SW480 (cell line): ENCODE measurements around the gene ABCF1.

Experiments used
- DNase-seq: peaks from one replicate; pipeline ENCODE4 v3.0.0-alpha.2; 2016; ENCODE audit warnings: low spot score

Gene ABCF1

DNA sequence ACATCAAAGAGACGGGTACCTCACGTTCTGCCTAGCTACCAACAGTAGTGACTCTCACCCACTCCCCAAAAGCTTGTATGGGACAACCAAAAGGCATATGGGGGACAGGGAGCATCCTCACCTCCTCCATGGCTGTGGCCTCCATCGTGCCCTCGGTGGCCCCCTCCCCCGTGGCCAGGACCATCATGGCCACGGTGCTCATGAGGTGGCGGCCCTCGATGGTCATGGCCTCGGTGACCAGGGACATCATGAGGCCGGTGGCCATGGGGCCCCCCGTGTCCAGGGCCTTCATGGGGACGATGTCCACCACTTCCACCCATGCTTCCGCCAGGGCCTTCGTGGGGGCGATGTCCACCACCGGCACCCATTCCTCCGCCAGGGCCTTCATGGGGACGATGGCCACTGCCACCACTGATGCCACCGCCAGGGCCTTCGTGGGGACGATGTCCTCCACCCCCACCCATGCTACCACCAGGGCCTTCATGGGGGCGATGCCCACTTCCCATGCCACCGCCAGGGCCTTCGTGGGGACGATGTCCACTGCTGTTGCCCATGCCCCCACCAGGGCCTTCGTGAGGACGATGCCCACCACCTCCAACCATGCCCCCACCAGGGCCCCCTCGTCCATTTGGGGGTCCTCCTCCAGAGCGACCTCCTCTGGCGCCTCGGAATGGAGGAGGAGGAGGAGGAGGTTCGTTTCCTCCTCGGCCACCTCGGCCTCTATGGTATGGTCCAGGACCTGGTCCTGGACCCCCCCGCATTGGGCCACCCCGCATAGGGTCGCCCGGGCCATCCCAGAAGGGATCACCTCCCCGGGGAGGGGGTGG lies 30.8 kb downstream of the ABCF1 start:
- DNase-seq, result no peak

GRCh38 chr6:30603961-30604360 lies 32.7 kb downstream of the ABCF1 start:
- DNase-seq, result no peak

DNA sequence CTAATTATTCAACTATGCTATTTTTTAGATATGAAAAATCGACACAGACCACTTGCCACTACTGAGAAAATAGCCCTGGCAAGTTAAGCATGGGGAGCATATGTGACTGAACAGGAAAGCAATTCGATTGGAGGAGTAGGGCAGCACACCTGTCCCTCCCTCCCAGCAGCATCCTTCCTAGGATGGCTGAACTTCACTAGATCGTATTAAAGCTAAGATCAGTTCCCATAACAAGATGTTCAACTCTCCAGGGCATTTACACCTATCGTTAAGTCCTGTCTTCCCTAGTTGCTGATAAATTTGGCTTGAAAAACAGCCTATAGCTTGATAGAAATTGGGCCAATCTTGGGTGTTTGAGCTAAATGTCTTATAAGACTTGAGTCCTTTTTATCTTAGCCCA lies 38.8 kb downstream of the ABCF1 start:
- DNase-seq, result no peak

DNA sequence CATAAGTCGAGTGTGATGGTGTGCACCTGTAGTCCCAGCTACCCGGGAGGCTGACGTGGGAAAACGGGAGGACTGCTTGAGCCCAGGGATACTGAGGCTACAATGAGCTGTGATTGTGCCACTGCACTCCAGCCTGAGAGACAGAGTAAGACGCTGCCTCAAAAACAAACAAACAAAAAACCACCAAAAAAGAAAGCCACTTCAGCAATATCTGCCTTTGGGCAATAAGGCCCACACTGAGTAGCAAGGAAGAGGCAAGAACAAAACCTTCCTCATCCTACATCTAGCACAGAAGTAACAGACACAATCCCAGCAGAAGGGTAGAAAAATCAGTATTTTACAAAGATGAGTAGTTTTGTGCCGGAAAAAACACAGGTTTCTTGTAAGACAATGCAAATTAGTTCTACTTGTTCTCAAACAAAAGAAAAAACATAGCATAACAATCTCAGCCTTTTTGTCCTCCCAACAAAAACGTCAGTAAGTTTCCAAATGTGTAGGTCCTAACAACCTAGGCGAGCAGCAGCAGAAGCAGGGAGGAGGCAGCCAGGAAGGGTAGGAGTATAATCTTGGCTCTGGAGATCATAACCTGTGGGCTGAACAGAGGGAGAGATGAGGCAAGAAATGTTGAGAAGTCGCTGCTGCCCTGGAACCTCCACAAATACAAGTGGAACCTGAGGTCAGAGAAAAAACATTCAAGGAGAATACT lies 40.1 kb downstream of the ABCF1 start:
- no peak for DNase-seq

GRCh38 chr6:30611856-30612194 lies 40.6 kb downstream of the ABCF1 start:
- no peak for DNase-seq

- DNase-seq, result no peak
These were observed 41.0 kb downstream of the ABCF1 start for GRCh38 chr6:30612213-30612612.

- DNase-seq, result no peak
These were observed 41.5 kb downstream of the ABCF1 start for GRCh38 chr6:30612687-30613248.

DNA sequence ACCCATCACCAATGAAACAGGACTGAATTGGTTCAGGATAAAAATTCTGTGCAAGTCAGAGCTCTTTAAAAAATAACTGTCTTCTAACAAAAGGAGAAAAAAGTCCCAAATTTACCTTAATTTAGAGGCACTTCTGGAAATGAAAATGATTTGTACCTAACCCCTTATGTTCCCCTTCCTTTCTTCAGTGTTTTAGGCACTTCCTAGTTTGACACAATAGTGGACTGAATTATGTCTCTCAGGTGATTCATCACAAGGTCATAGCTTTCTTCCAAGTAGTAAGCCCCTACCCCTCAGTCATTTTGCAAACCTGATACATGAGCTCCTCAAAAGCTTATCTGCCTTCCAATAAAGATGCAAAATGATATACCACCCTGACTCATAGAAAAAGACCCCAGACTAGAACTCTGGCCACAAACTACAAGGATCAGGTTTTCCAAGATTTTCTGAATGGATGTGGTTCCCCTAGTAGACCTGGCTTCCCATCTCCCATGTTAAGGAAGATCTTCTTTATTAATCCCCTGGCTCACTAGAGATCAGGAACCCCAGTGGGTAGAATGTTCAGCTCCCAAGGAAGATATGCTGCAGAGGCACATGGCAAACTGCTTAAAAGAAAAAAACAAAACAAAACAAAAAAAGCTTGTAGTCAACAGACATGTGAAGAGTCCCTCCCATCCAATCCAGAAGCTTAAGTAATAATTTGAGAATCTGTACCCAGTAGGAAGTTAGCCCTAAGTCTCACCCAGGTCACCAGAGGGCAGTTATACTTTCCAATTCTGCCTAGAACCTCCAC lies 42.2 kb downstream of the ABCF1 start:
- DNase-seq, result no peak

- DNase-seq, result no peak
These were observed 43.0 kb downstream of the ABCF1 start for GRCh38 chr6:30614044-30614842.

DNA sequence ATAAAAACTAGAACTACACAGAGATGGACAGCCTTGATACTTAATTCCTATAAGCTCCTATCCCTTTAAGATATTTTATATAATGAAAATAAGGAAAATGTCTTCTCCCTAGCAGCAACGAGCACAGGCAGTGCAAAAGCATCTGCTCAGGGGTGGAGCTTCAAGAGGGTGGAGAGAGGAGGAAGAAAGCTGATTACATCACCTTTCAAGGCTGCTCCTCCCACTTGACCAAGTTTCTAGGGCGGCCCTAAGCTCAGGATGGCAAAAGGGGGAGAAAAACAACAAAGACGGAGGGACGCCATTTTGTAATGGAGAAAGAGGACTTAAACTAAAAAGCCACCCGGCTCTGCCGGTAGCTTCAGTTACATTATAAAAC lies 43.6 kb downstream of the ABCF1 start:
- DNase-seq, result peak; percentile 96

DNA sequence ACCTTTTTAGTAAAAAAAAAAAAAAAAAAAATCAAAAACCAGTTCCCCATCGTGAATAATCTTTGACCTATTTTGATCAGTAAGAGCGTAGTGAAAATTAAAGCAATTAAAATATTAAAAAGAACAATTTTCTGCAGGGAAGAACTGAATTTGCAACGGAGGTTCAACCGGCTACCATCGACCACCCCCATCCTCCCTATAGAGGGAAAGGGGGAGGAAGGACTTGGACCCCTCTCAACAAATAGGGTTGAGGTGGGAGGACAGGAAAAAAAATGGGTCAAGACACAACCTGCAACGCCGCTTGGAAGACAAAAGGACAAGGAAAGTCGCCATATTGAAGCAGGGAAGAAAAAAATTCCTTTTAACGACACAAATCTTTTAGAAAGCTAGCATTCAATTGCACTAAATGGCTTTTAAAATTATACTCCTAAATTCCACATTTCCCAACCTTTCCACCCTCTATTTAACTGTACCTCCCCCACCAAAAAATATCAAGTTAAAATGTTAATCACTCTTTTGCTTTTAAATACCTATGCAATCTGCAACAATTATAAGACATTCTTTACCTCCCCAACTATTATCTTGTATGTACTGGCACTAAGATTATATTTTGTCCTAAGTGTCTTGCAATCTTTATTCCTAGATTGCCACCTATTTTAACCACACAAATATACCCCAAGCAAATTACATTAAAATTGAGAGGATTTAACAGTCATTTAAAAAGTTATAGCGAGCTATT lies 44.1 kb downstream of the ABCF1 start:
- DNase-seq, result peak; percentile 58

GRCh38 chr6:30615958-30616810 lies 44.9 kb downstream of the ABCF1 start:
- peak; percentile 50 for DNase-seq

DNA sequence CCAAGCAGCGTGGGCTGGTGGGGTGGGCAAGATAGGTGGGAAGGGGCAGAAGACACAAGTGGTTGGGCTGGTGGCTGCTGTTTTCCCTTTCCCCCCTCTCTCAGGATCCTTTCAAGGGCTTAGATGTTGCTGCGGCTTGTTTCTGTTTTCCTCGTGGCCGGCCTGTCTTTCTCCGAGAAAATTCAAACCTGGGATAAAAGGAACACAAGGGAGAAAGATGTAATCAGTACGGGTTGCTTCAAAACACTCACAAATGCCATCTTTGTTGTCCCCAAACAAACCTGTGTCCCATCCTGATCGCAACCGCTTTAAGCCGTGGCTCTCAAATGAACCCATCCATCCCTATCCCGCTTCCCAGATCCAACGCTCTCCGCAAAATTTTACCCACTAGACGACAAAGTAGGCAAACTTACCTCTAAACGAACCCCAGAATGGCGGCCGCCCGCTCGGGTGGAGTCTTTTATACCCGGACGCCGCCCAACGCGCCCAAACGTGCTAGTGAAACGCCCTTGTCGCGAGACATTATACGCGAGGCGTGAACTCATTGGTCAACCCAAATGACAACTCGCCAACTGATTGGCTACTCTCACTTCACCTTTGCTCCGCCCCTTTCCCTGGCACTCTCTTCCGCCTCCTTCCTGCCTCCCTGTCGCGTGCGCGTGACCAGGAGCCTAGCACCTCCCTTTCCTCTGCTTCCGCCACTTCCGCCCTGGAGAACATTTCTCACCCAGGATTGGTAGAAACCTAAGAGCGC lies 45.7 kb downstream of the ABCF1 start, which contains the start of gene PPP1R10:
TSS of gene PPP1R10 (minus strand) at position 433 of the 754 bp plus-strand sequence. CDS start 7,299 bp downstream, outside the sequence.
- peak; percentile 99 for DNase-seq

DNA sequence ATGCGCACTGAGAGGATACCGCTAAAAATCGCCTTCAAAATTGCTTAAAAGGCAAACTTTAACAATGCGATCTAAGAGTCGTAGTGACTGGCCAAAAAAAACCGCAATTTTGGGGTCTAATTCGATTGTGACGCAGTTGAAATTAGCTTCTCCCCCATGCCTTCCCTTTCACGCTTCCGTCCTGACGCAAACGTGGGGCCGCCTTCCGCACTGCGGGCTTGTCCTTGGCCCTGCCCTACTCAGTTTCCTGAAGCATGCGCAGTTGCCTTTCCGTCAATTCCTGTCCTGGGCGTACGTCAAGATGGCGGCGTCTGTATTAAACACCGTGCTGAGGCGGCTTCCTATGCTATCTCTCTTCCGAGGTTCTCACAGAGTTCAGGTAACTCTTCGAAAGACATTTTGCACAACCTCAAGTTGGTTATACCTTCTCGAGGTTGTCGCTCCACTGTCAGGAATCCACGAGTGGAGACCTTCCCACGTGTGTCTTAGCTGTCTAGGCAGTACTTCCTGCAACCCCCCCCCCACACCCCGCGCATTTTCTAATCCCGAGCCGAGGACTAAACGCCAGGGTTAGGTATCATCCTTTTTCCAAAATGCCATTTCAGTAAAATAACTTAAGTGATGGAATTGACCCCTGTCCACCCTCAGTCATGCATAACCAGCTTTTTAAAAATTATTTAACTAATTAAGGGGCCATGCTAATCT lies 46.5 kb downstream of the ABCF1 start, which contains the start of gene MRPS18B:
TSS of gene MRPS18B (plus strand) at position 276 of the 705 bp plus-strand sequence. CDS start at position 302, 26 bp downstream.
- DNase-seq, result peak; percentile 95

DNA sequence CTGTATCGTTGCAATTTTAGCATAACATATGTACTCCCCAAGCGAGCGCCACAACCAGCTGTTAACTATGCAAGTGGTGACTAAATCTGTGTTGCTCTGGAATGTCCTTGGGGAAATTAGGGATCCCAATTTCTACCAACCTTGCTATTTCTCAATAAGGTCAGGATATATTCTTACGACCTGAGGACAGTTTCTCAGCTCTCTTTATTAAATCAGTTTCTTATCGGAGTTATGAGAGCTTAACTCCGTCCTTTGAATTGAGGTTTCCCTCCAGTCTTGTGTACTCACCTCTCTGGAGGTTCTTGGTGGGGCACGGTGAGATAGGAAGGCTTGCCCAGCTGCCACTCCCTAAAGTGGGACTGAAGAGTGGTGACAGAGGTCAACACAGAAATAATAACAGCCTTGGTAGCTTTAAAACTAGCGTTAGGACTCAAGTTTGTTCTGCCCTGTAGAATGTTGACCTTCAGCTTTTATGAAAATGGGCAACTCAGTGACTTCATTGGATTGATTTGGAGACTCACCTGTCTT lies 47.1 kb downstream of the ABCF1 start:
- DNase-seq, result no peak

- no peak for DNase-seq
These were observed 48.3 kb downstream of the ABCF1 start for GRCh38 chr6:30619561-30619960.

GRCh38 chr6:30625511-30625910 lies 54.3 kb downstream of the ABCF1 start:
- no peak for DNase-seq
